ENCODE data around the gene KPNB1.

The KPNB1 gene

GRCh38 chr17:47720196-47720595 lies 70.5 kb downstream of the KPNB1 start:
- no peaks in the 10 kb centered on the region for H3K36me3 ChIP-seq (ENCODE audit: control insufficient read depth, low read depth, low read length)

DNA sequence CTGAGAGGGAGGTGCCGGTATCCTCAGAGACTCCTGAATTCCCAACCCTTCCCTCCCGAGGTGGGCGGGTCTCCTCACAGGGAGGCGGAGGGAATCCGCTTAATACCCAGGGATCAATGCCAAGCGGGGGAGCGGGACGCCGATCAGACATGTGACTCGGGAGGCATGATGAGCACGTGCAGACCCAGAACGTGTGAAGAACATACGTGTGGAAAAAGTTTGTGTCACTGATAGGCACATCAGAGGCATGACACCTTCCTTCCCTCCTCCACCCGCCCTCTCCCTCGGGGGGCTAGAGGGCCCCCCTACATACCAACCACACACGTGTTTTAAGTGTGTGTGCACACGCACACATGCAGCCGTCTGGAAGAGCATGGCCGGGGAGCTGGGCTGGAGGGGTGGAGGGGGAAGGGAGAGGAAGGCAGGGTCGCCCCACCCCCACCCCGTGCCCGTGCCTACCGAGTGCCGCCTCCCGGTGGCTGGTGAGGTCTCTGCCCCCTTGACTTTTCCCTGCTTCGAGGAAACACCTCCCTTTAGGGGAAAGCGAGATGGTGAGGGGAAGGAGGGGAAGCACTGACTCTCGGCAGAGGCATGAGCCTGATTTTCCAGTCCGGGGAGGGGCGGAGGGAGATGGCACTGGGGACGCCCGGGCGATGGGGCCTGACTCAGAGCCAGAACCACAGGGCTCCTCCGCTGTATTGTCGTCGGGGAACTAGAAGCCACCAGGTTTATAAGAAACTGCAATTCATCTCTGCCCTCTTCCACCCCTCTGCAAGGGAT lies 71.2 kb downstream of the KPNB1 start:
- peak overlapping the region; percentile 6 for H3K4me3 ChIP-seq (ENCODE audit: low read length)
- H3K9ac ChIP-seq (ENCODE audit: low read length): no peak overlapping the region
- H3K27ac ChIP-seq (ENCODE audit: low read length): no peak overlapping the region

More at GRCh38 chr17:47720196-47720595, 70.5 kb downstream of the KPNB1 start:
- Histone ChIP-seq H3K4me3 (ENCODE audit: low read length) (no peak overlapping the region), H3K27me3 (ENCODE audit: control insufficient read depth, insufficient read depth, low read length) (peaks cover 41% of the 10 kb centered on the region), H3K9me3 (ENCODE audit: control insufficient read depth, low read depth, low read length) (no peaks in the 10 kb centered on the region), H3K27ac (ENCODE audit: low read length) (no peak overlapping the region), H3K9ac (ENCODE audit: low read length) (no peak overlapping the region), H3K4me1 (ENCODE audit: control insufficient read depth, low read depth, low read length) (no peaks in the 10 kb centered on the region)

GRCh38 chr17:47721725-47722124 lies 72.0 kb downstream of the KPNB1 start:
- H3K9me3 ChIP-seq (ENCODE audit: control insufficient read depth, low read depth, low read length): no peaks in the 10 kb centered on the region
- no peak overlapping the region for H3K27ac ChIP-seq (ENCODE audit: low read length)
- H3K4me3 ChIP-seq (ENCODE audit: low read length): no peak overlapping the region
- H3K27me3 ChIP-seq (ENCODE audit: control insufficient read depth, insufficient read depth, low read length): peaks cover 41% of the 10 kb centered on the region
- H3K36me3 ChIP-seq (ENCODE audit: control insufficient read depth, low read depth, low read length): no peaks in the 10 kb centered on the region
- H3K4me1 ChIP-seq (ENCODE audit: control insufficient read depth, low read depth, low read length): no peaks in the 10 kb centered on the region
- no peak overlapping the region for H3K9ac ChIP-seq (ENCODE audit: low read length)

More for the DNA sequence above, 71.2 kb downstream of the KPNB1 start:
- H3K36me3 ChIP-seq (ENCODE audit: control insufficient read depth, low read depth, low read length): no peaks in the 10 kb centered on the region
- no peaks in the 10 kb centered on the region for H3K4me1 ChIP-seq (ENCODE audit: control insufficient read depth, low read depth, low read length)
- no peaks in the 10 kb centered on the region for H3K9me3 ChIP-seq (ENCODE audit: control insufficient read depth, low read depth, low read length)
- peaks cover 41% of the 10 kb centered on the region for H3K27me3 ChIP-seq (ENCODE audit: control insufficient read depth, insufficient read depth, low read length)

DNA sequence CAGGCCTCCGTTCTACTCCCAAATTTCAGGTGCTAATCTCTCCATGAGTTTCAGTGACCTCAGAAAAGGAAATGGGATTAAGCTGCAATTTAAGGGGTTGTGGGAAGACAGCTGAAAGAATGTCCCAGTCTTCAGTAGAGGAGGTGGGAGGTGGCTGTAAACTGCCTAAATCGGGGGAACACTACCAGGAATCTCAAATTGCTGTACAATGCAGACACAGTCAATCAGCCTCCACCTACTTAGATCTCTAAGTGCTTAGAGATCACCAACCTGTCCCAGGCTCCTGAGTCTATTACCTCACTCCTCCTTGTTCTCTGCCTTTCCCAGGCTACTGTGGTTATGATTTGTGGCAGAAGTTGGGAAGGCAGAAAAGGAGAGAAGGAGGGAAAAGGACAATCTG lies 75.0 kb downstream of the KPNB1 start:
- no peaks in the 10 kb centered on the region for H3K36me3 ChIP-seq (ENCODE audit: control insufficient read depth, low read depth, low read length)
- H3K9ac ChIP-seq (ENCODE audit: low read length): no peak overlapping the region
- H3K4me1 ChIP-seq (ENCODE audit: control insufficient read depth, low read depth, low read length): no peaks in the 10 kb centered on the region
- no peaks in the 10 kb centered on the region for H3K9me3 ChIP-seq (ENCODE audit: control insufficient read depth, low read depth, low read length)
- H3K27me3 ChIP-seq (ENCODE audit: control insufficient read depth, insufficient read depth, low read length): peaks cover 27% of the 10 kb centered on the region
- no peak overlapping the region for H3K27ac ChIP-seq (ENCODE audit: low read length)
- no peak overlapping the region for H3K4me3 ChIP-seq (ENCODE audit: low read length)

DNA sequence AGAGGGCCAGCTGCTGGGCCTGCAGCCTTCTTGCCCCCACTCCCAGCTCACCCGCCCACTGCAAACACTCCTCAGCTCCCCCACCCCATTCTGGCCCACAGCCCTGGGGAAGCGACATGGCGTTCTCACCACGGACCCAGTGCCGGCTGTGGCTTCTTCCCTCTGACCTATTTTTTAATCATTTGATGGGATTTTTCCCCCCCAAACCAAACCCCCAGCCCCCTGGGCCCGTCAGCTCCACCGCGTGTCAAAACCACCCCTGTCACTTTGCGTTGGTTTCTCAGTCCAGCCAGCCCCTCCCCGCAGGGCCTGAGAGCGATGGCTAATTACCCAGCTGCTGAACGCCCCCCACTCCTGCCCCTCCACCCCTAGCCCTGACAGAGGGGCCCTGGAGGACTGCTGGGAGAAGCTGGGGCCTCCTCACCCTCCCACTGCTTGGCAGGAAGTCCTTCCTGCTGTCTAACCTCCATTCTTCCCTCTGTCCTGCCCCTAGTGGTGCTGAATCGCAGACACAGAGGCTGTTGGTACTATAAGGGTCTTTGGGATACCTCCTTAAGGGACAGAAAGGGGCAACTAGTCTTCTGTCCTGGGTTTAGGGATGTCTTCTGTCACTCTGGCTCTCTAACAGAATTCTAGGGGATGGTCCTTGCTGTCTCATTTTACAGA lies 75.9 kb downstream of the KPNB1 start:
- no peaks in the 10 kb centered on the region for H3K36me3 ChIP-seq (ENCODE audit: control insufficient read depth, low read depth, low read length)
- H3K4me3 ChIP-seq (ENCODE audit: low read length): no peak overlapping the region
- no peak overlapping the region for H3K9ac ChIP-seq (ENCODE audit: low read length)
- no peaks in the 10 kb centered on the region for H3K9me3 ChIP-seq (ENCODE audit: control insufficient read depth, low read depth, low read length)
- no peaks in the 10 kb centered on the region for H3K4me1 ChIP-seq (ENCODE audit: control insufficient read depth, low read depth, low read length)
- H3K27ac ChIP-seq (ENCODE audit: low read length): no peak overlapping the region
- peaks cover 23% of the 10 kb centered on the region for H3K27me3 ChIP-seq (ENCODE audit: control insufficient read depth, insufficient read depth, low read length)

DNA sequence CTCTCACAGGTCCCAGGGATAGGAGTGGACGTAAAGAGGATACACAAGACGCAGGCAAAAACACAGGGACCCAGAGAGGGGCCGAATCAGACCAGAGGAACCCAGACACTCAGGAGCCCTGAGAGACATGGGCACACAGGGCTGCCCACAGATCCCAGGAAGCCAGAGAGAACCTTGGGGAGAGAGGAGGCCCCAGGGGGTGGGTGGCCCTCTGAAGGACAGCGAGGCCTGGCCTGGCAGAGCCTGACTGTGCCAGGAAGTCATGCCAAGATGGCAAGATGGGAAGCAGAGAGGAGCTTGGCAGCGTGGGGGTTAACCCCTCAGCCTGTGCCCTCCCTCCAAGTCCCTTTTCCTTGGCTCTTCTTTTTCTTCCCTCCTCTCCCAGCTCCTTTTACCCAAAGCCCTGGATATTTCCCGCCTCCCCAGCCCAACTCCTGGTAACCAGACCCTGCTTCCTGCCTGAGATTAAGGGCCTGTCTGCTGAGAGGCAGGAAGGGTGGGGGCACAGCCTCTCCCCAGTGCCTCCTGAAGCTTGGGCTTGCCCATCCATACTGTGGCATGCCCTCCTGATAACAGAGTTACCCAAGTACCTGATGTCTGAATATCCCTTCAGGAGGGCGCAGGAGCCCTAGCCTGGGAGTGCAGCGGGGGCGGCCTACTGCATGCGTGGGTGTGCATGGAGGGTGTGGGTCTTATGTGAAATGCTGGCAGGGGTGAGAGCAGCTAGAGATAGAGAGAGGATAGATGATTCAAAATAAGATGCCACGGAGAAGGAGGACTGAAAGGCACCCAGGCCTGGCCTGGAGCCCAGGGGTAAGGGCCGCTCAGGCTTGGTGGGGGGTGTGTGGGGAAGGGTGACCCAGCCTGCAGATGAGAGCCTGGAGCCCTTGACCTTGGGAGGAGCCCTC lies 77.3 kb downstream of the KPNB1 start:
- no peaks in the 10 kb centered on the region for H3K4me1 ChIP-seq (ENCODE audit: control insufficient read depth, low read depth, low read length)
- no peaks in the 10 kb centered on the region for H3K36me3 ChIP-seq (ENCODE audit: control insufficient read depth, low read depth, low read length)
- no peak overlapping the region for H3K4me3 ChIP-seq (ENCODE audit: low read length)
- H3K9ac ChIP-seq (ENCODE audit: low read length): no peak overlapping the region
- H3K27me3 ChIP-seq (ENCODE audit: control insufficient read depth, insufficient read depth, low read length): peaks cover 23% of the 10 kb centered on the region
- H3K9me3 ChIP-seq (ENCODE audit: control insufficient read depth, low read depth, low read length): no peaks in the 10 kb centered on the region
- no peak overlapping the region for H3K27ac ChIP-seq (ENCODE audit: low read length)

GRCh38 chr17:47727704-47728036 lies 78.0 kb downstream of the KPNB1 start:
- Histone ChIP-seq H3K36me3 (ENCODE audit: control insufficient read depth, low read depth, low read length) (no peaks in the 10 kb centered on the region), H3K9ac (ENCODE audit: low read length) (no peak overlapping the region), H3K4me1 (ENCODE audit: control insufficient read depth, low read depth, low read length) (peaks cover 1% of the 10 kb centered on the region), H3K27me3 (ENCODE audit: control insufficient read depth, insufficient read depth, low read length) (peaks cover 25% of the 10 kb centered on the region), H3K4me3 (ENCODE audit: low read length) (no peak overlapping the region), H3K27ac (ENCODE audit: low read length) (no peak overlapping the region), H3K9me3 (ENCODE audit: control insufficient read depth, low read depth, low read length) (no peaks in the 10 kb centered on the region)

DNA sequence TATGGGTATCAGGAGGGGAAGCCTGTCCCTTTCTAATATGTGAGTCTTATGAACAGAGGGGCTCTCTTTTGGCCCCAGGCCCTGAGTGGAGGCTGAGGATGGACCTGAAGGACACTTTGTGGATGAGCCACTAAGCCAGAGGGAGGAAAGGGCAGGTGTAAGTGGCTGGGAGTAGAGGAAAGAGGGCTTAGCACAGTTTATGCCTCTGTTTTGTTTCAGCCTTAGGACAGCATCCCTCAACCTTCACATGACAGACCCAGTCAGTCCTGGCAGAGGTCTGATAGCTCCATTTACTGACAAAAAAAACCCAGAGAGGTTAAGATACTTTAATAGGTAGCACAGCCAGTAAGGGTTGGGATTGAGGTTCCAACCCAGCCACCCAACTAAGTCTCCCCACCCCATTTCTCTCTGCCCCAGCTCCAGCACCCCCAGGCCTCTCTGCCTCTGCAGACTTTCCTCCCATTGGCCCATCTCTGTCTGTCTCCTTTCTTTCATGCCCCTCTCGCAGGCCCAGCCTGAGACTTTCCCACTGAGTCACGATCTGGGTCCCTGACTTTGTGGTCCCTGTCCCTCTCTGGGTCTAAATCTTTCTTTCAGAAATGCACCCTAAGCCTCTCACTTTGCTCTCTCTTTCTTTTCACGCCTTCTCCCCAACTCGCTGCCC lies 78.6 kb downstream of the KPNB1 start:
- Histone ChIP-seq H3K27ac (ENCODE audit: low read length) (no peak overlapping the region), H3K36me3 (ENCODE audit: control insufficient read depth, low read depth, low read length) (no peaks in the 10 kb centered on the region), H3K4me1 (ENCODE audit: control insufficient read depth, low read depth, low read length) (peaks cover 4% of the 10 kb centered on the region), H3K27me3 (ENCODE audit: control insufficient read depth, insufficient read depth, low read length) (peaks cover 32% of the 10 kb centered on the region), H3K9me3 (ENCODE audit: control insufficient read depth, low read depth, low read length) (no peaks in the 10 kb centered on the region), H3K4me3 (ENCODE audit: low read length) (no peak overlapping the region), H3K9ac (ENCODE audit: low read length) (no peak overlapping the region)

DNA sequence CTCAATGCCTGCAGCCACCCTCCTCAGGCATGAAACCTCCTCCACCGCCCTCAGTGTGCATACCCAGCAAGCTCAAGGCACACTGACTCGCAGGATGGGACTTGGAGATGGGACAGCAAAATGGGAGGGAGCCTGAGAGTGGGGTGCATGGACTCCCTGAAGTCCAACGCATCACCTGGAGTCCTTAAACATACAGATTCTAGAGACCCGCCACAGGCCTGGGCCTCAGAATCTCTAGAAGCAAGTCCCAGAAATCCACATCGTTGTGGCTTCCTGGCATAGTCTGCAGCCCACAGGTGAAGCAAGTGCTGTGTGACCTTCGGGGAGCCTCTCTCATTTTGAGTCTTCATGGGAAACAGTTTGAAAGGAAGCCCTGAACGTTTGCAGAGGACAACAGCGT lies 79.8 kb downstream of the KPNB1 start:
- no peak overlapping the region for H3K9ac ChIP-seq (ENCODE audit: low read length)
- H3K9me3 ChIP-seq (ENCODE audit: control insufficient read depth, low read depth, low read length): no peaks in the 10 kb centered on the region
- H3K4me1 ChIP-seq (ENCODE audit: control insufficient read depth, low read depth, low read length): peaks cover 4% of the 10 kb centered on the region
- no peak overlapping the region for H3K27ac ChIP-seq (ENCODE audit: low read length)
- no peak overlapping the region for H3K4me3 ChIP-seq (ENCODE audit: low read length)
- no peaks in the 10 kb centered on the region for H3K36me3 ChIP-seq (ENCODE audit: control insufficient read depth, low read depth, low read length)
- peaks cover 43% of the 10 kb centered on the region for H3K27me3 ChIP-seq (ENCODE audit: control insufficient read depth, insufficient read depth, low read length)

GRCh38 chr17:47730681-47731080 lies 81.0 kb downstream of the KPNB1 start:
- Histone ChIP-seq H3K27ac (ENCODE audit: low read length) (no peak overlapping the region), H3K36me3 (ENCODE audit: control insufficient read depth, low read depth, low read length) (no peaks in the 10 kb centered on the region), H3K9ac (ENCODE audit: low read length) (no peak overlapping the region), H3K4me1 (ENCODE audit: control insufficient read depth, low read depth, low read length) (peaks cover 4% of the 10 kb centered on the region), H3K9me3 (ENCODE audit: control insufficient read depth, low read depth, low read length) (no peaks in the 10 kb centered on the region), H3K27me3 (ENCODE audit: control insufficient read depth, insufficient read depth, low read length) (peaks cover 56% of the 10 kb centered on the region), H3K4me3 (ENCODE audit: low read length) (no peak overlapping the region)

DNA sequence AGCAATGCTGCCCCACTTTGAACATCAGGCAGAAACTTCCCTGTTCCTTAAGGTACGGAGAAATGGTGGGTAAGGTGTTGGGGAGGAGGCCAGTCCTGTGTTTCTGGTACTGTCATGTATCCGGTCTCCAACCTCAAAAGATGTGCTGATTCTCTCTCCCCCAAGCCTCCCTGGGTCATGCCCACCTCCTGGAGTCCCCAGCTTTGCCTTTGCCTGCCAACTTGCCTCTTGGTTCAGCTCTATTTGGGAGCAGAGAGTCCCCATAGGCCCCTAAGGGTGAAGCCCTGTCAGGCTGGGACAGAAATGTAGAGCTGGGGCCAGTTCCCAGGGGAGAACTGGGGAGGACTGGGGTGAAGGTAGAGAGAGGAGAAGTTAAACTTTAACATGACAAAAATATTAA lies 81.7 kb downstream of the KPNB1 start:
- no peaks in the 10 kb centered on the region for H3K36me3 ChIP-seq (ENCODE audit: control insufficient read depth, low read depth, low read length)
- H3K27me3 ChIP-seq (ENCODE audit: control insufficient read depth, insufficient read depth, low read length): peaks cover 63% of the 10 kb centered on the region
- H3K4me1 ChIP-seq (ENCODE audit: control insufficient read depth, low read depth, low read length): peaks cover 4% of the 10 kb centered on the region
- H3K9ac ChIP-seq (ENCODE audit: low read length): no peak overlapping the region
- H3K27ac ChIP-seq (ENCODE audit: low read length): no peak overlapping the region
- H3K9me3 ChIP-seq (ENCODE audit: control insufficient read depth, low read depth, low read length): no peaks in the 10 kb centered on the region
- H3K4me3 ChIP-seq (ENCODE audit: low read length): no peak overlapping the region
